EL (cell line): ENCODE measurements around the gene TJAP1.

Source experiments
- DNase-seq: peaks from one replicate; pipeline ENCODE4 v3.0.0-alpha.2; 2016

TJAP1 gene

GRCh38 chr6:43541774-43542471, 64.6 kb downstream of the TJAP1 start:
- no peak for DNase-seq

GRCh38 chr6:43544461-43544860, 67.1 kb downstream of the TJAP1 start:
- DNase-seq: no peak

GRCh38 chr6:43547222-43547621, 69.9 kb downstream of the TJAP1 start:
- no peak for DNase-seq
